Panc1 (cell line): ENCODE data around the gene ARHGEF38.

Experiments used
- POLR2AphosphoS5 ChIP-seq: IDR thresholded peaks from 2 replicates; pipeline ENCODE4 v1.6.1; 2012; ENCODE audit warnings: mild to moderate bottlenecking, low read depth, low read length, moderate library complexity
- REST ChIP-seq, 2 experiments: IDR thresholded peaks; 2 replicates each; pipeline ENCODE4 v1.6.1; 2011 to 2012; ENCODE audit warnings: low read depth in 2 of 2, control low read depth in 1 of 2, low read length in 1 of 2, mild to moderate bottlenecking in 1 of 2, moderate library complexity in 1 of 2; ENCODE audit not compliant: insufficient read depth in 1 of 2
- SIN3A ChIP-seq: IDR thresholded peaks from 2 replicates; pipeline ENCODE4 v1.6.1; 2012; ENCODE audit warnings: low read depth, mild to moderate bottlenecking, low read length, moderate library complexity, borderline replicate concordance; ENCODE audit not compliant: insufficient read depth
- TCF7L2 ChIP-seq: IDR thresholded peaks from 2 replicates; pipeline ENCODE4 v1.6.1; 2011; ENCODE audit warnings: mild to moderate bottlenecking, low read depth, low read length, inconsistent platforms
- TF ChIP-seq, protein P1 (sequence below): fragments of 450-650 bp; IDR thresholded peaks from 2 replicates; pipeline ENCODE4 v1.5.1; 2017; ENCODE audit warnings: mild to moderate bottlenecking

- TF ChIP-seq POLR2AphosphoS5 (no peak), REST (IDR thresholded peaks at IDR 0.05; ENCODE audit: insufficient read depth in 1 of 2, low read depth in 2 of 2, low read length in 1 of 2) (no peak), SIN3A (no peak), TCF7L2 (no peak)
- TF ChIP-seq, protein P1, sequence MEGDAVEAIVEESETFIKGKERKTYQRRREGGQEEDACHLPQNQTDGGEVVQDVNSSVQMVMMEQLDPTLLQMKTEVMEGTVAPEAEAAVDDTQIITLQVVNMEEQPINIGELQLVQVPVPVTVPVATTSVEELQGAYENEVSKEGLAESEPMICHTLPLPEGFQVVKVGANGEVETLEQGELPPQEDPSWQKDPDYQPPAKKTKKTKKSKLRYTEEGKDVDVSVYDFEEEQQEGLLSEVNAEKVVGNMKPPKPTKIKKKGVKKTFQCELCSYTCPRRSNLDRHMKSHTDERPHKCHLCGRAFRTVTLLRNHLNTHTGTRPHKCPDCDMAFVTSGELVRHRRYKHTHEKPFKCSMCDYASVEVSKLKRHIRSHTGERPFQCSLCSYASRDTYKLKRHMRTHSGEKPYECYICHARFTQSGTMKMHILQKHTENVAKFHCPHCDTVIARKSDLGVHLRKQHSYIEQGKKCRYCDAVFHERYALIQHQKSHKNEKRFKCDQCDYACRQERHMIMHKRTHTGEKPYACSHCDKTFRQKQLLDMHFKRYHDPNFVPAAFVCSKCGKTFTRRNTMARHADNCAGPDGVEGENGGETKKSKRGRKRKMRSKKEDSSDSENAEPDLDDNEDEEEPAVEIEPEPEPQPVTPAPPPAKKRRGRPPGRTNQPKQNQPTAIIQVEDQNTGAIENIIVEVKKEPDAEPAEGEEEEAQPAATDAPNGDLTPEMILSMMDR, result no peak
Observed at GRCh38 chr4:105504744-105505143, 47.7 kb upstream of the ARHGEF38 start.
